GM12891 (cell line): ENCODE measurements around the gene TNS3.

ENCODE experiments used
- PAX5 ChIP-seq: IDR thresholded peaks from 2 replicates; pipeline ENCODE4 v1.6.1; 2011; ENCODE audit warnings: low read length, moderate library complexity, mild to moderate bottlenecking; ENCODE audit not compliant: insufficient read depth, severe bottlenecking
- POLR2A ChIP-seq: IDR thresholded peaks from 2 replicates; pipeline ENCODE4 v1.6.1; 2011; ENCODE audit warnings: low read depth, low read length, control low read depth
- POLR2AphosphoS5 ChIP-seq: IDR thresholded peaks from 2 replicates; pipeline ENCODE4 v1.6.1; 2011; ENCODE audit warnings: low read depth, low read length, control low read depth
- POU2F2 ChIP-seq: IDR thresholded peaks from 2 replicates; pipeline ENCODE4 v1.6.1; 2011; ENCODE audit warnings: low read depth, mild to moderate bottlenecking, control low read depth, low read length, moderate library complexity
- SPI1 ChIP-seq: IDR thresholded peaks from 2 replicates; pipeline ENCODE4 v1.6.1; 2011; ENCODE audit warnings: low read depth, low read length, control low read depth
- TAF1 ChIP-seq: IDR thresholded peaks from 2 replicates; pipeline ENCODE4 v1.6.1; 2011; ENCODE audit warnings: low read depth, low read length, control low read depth

- TF ChIP-seq POLR2A (no peak), SPI1 (no peak), POLR2AphosphoS5 (no peak), TAF1 (no peak), POU2F2 (no peak), PAX5 (no peak)
These were observed 353.4 kb downstream of the TNS3 start for GRCh38 chr7:47228386-47229014.
